ENCODE measurements around the gene CLHC1. TPM values are rescaled to one million over a fixed set of nuclear protein-coding genes. Genes with fewer than 3 reads are reported as not detected.
A peak's percentile ranks its signal among the peaks of the same experiment; 100 is the strongest.

Gene CLHC1
- total RNA-seq, 1 donor from 2014 or later = 46.7 TPM

DNA sequence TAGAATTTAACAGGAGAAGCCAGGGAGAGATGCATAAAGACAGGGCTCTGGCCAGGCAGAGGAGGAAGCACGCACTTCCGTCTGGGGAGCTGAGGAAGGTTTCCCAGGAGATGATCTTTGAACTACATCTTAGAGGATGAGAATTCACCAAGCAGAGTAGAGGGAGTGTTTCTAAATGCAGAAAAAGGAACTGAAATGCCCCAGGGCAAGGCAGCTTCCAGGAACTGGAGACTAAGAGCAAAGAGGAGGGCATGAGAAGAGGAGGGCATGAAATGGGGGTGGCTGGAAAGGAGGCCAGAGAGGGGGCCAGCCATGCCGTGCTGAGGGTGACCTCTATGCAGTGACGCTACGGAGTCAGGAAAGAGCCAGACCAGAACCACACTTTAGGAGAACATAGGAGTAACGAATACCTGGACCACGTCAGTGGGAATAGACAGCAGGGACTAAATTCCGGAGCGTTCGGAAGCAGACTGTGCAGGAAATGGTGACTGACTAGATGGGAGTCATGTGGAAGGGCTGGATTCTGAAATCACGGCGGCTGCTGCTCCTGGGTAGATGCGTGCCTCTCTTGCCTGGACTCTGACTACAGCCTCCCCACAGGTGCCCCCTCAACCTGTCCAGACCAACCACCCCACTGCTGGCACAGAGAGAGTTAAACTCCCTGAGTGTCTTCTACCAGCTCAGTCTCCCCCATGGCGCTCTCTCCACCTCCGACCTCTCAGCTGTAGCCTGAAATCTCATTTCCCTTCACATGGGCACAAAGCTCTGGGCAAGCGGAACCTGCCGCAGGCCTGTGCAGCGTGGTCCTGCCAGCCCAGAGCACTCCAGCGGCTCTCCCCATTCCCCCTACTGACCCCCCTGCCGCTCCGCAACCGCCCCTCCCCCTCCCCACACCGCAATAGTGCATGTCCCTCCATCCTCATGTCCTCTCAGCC lies 94.8 kb downstream of the CLHC1 start:
- H3K4me1 Mint-ChIP-seq = peaks cover 16% of the 10 kb centered on the region
- TF ChIP-seq, protein P1, sequence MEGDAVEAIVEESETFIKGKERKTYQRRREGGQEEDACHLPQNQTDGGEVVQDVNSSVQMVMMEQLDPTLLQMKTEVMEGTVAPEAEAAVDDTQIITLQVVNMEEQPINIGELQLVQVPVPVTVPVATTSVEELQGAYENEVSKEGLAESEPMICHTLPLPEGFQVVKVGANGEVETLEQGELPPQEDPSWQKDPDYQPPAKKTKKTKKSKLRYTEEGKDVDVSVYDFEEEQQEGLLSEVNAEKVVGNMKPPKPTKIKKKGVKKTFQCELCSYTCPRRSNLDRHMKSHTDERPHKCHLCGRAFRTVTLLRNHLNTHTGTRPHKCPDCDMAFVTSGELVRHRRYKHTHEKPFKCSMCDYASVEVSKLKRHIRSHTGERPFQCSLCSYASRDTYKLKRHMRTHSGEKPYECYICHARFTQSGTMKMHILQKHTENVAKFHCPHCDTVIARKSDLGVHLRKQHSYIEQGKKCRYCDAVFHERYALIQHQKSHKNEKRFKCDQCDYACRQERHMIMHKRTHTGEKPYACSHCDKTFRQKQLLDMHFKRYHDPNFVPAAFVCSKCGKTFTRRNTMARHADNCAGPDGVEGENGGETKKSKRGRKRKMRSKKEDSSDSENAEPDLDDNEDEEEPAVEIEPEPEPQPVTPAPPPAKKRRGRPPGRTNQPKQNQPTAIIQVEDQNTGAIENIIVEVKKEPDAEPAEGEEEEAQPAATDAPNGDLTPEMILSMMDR (IDR thresholded peaks at IDR 0.05; ENCODE audit: unreplicated experiment) = no peak
- H3K36me3 Mint-ChIP-seq = no peaks in the 10 kb centered on the region
- no peak for DNase-seq (ENCODE audit: low spot score in 2 of 2, unreplicated experiment in 2 of 2)
- H3K9me3 Mint-ChIP-seq = no peaks in the 10 kb centered on the region
- no peaks in the 10 kb centered on the region for H3K27me3 Mint-ChIP-seq (ENCODE audit: low read depth)
- no peak overlapping the region for H3K27ac Mint-ChIP-seq
- H3K4me3 Mint-ChIP-seq = no peak overlapping the region

DNA sequence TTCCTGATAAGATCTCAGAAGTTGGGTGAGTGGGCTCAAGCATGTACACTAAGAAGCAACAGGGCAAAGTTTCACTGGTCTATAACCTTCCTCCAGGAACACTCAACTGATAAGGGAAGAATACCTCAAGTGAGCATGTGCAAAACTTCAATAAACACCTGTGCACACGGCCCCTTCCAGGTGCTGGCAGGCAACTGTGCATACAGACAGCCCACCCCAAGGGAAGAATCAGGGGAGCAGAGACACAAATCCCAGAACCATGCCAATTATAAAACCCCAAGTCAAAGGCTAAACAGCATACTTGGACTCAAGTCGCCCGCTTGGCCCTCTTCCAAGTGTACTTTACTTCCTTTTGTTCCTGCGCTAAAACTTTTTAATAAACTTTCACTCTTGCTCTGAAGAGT lies 96.0 kb downstream of the CLHC1 start:
- H3K27me3 Mint-ChIP-seq (ENCODE audit: low read depth) = no peaks in the 10 kb centered on the region
- no peak for DNase-seq (ENCODE audit: low spot score in 2 of 2, unreplicated experiment in 2 of 2)
- TF ChIP-seq, protein P1 (IDR thresholded peaks at IDR 0.05; ENCODE audit: unreplicated experiment) = no peak
- no peak overlapping the region for H3K27ac Mint-ChIP-seq
- no peaks in the 10 kb centered on the region for H3K9me3 Mint-ChIP-seq
- H3K4me1 Mint-ChIP-seq = peaks cover 16% of the 10 kb centered on the region
- no peak overlapping the region for H3K4me3 Mint-ChIP-seq
- H3K36me3 Mint-ChIP-seq = no peaks in the 10 kb centered on the region

DNA sequence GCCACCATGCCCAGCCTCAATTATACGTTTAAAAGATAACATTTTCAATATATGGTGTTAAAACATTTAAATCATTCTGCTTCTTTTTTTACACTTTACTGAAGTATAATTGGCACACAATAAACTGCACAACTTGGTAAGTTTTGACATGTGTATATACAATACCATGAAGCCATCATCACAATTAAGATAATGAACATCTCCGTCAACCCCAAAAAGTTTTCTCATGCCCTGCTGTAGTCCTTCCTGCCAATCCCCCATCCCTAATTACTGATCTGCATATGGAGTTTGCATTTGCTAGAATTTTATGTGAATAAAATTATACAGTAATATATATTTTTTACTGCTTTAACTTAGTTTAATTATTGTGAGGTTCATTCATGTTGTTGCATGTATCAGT lies 96.6 kb downstream of the CLHC1 start:
- H3K9me3 Mint-ChIP-seq = no peaks in the 10 kb centered on the region
- H3K27ac Mint-ChIP-seq = no peak overlapping the region
- TF ChIP-seq, protein P1 (IDR thresholded peaks at IDR 0.05; ENCODE audit: unreplicated experiment) = no peak
- H3K27me3 Mint-ChIP-seq (ENCODE audit: low read depth) = no peaks in the 10 kb centered on the region
- no peak overlapping the region for H3K4me3 Mint-ChIP-seq
- no peak for DNase-seq (ENCODE audit: low spot score in 2 of 2, unreplicated experiment in 2 of 2)
- H3K36me3 Mint-ChIP-seq = no peaks in the 10 kb centered on the region
- H3K4me1 Mint-ChIP-seq = peaks cover 16% of the 10 kb centered on the region

DNA sequence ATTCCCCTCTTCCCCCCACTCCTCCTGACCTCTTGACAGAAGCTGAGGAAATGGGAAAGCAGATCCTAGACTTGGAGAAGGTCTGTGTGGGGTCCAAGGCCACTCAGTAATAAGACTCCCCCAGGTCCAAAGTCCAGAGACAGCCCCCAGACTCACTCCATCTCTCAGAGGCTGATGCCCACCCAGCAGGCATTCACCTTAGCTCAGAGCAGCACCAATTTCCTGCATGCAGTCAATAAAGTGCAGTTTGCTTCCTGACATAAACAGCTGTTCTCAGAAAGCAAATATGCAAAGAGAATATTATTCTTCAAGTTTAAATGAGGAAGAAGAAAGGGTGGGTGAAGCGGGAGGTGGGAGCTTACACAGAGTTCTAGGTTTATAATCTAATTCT lies 97.8 kb downstream of the CLHC1 start:
- H3K9me3 Mint-ChIP-seq = no peaks in the 10 kb centered on the region
- H3K36me3 Mint-ChIP-seq = no peaks in the 10 kb centered on the region
- no peaks in the 10 kb centered on the region for H3K27me3 Mint-ChIP-seq (ENCODE audit: low read depth)
- H3K4me3 Mint-ChIP-seq = no peak overlapping the region
- DNase-seq (ENCODE audit: low spot score in 2 of 2, unreplicated experiment in 2 of 2) = no peak
- no peak overlapping the region for H3K27ac Mint-ChIP-seq
- TF ChIP-seq, protein P1 (IDR thresholded peaks at IDR 0.05; ENCODE audit: unreplicated experiment) = no peak
- peaks cover 16% of the 10 kb centered on the region for H3K4me1 Mint-ChIP-seq

DNA sequence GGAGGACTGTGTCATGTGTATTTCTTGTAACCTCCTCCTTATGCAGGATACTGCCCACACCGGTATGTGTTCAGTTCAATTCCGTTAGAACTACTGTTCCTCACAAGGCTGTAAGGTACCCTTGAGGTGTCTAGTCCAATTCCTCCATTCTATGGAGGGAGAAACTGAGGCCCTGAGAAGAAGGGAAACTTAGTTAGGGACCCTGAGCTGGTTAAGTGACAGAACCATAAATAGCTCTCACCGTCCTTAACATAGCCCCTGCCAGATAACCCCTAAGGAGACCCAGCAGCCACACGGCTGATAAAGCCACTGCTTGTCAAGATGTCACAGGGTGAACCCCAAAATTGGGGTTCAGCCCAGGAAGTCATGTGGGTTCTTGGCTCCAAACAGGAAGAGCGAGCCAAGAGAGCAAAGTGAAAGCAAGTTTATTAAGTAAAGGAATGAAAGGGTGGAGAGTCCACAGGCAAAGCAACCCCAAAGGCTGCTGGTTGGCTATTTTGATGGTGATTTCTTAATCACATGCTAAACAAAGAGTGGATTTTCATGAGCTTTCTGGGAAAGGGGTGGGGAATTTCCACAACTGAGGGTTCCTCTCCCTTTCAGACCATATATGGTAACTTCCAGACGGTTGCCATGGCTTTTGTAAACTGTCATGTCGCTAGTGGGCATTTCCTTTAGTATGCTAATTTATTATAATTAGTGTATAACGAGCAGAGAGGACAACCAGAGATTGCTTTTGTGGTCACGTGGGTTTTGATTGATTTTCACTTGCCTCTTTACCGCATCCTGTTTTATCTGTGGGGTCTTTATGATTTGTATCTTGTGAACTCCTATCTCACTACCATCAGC lies 98.4 kb downstream of the CLHC1 start:
- TF ChIP-seq, protein P1 (IDR thresholded peaks at IDR 0.05; ENCODE audit: unreplicated experiment) = no peak
- peak overlapping the region; percentile 51 for H3K27ac Mint-ChIP-seq
- no peak overlapping the region for H3K4me3 Mint-ChIP-seq
- H3K4me1 Mint-ChIP-seq = peaks cover 16% of the 10 kb centered on the region
- no peaks in the 10 kb centered on the region for H3K9me3 Mint-ChIP-seq
- DNase-seq (ENCODE audit: low spot score in 2 of 2, unreplicated experiment in 2 of 2) = no peak
- no peaks in the 10 kb centered on the region for H3K27me3 Mint-ChIP-seq (ENCODE audit: low read depth)
- no peaks in the 10 kb centered on the region for H3K36me3 Mint-ChIP-seq

Data from mesothelial cell of epicardium (in vitro differentiated cells).